HG03060 (cell line): Measurements from ENCODE around the gene MYEOV.

Experiments used
- ATAC-seq: cut with Tn5 transposase; IDR thresholded peaks from one replicate; pipeline ENCODE4 v1.9.1; 2021; ENCODE audit warnings: low read depth, moderate number of reproducible peaks; ENCODE audit not compliant: unreplicated experiment

MYEOV gene

GRCh38 chr11:69300120-69301060 is 6.4 kb downstream of the MYEOV start:
- no peak for ATAC-seq

- ATAC-seq = no peak
These were observed 7.1 kb downstream of the MYEOV start for GRCh38 chr11:69301081-69301454.

- no peak for ATAC-seq
These were observed 7.8 kb downstream of the MYEOV start for GRCh38 chr11:69301455-69302401.

GRCh38 chr11:69302447-69303020 is 8.6 kb downstream of the MYEOV start:
- ATAC-seq = no peak

DNA sequence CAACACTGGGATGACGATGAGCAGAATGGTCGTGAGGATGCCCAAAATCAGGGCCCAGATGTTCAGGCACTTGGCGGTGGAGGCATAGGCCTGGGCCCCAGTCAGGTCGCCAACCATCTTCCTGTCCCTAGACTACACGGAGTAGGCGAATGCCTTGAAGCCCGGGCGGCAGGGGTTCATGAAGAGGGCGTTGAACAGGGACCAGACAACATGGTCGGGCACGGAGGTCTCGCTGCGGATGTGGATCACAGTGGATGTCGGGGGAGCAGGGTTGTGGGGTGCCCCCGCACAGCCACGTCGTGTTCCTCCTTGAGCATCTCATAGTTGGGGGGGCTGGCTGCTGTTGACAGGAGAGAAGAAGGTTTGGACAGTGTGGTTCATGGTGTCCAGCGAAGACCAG is 9.5 kb downstream of the MYEOV start:
- no peak for ATAC-seq

DNA sequence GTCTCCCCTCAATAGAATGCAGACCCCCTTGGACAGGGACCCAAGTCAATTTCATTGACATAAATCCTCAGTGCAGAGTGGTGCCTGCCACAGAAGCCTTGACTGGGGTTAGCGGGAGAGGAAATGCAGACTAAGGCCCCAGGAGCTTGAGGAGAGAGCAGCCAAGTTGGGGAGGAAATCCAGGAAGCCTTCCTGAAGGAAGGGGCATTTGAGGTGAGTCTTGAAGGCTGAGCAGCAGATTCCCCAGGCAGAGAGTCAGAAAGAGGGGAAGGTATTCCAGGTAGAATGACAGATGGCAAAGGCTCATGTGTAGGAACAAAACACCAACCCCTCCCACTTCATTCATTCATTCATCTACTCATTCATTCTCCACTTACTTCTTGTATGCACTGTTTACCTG is 10.3 kb downstream of the MYEOV start:
- ATAC-seq = no peak

DNA sequence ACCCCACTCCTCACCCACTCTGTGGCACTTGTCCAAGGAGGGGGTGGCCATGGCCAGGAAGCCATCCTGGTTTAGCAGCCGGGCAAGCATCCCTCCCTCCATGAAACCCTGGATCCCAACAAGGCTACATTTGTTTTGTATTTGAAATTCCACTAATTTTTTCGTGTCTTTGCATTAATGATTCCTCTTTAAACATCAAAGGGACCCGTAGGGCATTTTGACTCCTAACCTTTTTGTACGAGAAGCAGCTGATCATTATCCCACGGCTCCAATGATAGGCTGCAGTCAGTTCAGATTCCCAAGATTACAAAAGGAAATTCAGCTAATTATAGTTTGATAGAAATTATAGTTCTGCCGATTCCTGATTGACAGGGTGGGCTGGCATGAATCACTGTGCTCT is 10.7 kb downstream of the MYEOV start:
- ATAC-seq = no peak

DNA sequence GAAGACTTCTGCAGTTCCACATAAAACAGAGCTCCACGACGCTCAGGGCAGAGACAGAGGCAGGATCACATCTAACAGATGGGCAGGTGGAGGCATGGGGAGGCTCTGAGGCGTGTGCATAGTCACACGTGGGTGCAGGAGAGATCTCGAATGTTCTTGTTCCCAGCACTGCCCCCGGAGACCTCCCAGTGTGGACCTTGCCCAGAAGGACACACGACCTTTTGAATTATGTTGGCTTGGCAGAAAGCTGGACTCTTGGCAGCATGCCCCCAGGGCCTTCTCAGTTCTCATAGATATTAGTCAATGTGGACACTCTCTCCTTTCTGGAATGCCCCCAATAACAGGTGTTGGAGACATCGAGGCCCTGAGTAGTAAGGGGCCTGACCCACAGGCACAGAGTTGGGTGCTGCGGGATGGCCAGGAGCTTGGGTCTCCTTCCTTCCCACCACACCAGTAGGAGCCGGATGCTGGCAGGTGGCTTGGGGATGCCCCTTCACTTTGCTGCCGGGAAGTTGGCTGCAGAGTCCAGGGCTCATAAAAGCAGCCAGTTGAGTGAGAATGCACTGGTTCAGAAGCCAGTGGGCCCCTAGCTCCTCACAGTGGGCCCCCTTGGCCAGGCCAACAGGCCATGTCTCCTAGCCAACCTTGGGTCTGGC is 12.1 kb downstream of the MYEOV start:
- ATAC-seq = no peak

GRCh38 chr11:69306821-69307220 is 12.9 kb downstream of the MYEOV start:
- no peak for ATAC-seq

GRCh38 chr11:69307421-69307820 is 13.5 kb downstream of the MYEOV start:
- no peak for ATAC-seq

GRCh38 chr11:69307871-69308431 is 14.0 kb downstream of the MYEOV start:
- ATAC-seq = no peak

DNA sequence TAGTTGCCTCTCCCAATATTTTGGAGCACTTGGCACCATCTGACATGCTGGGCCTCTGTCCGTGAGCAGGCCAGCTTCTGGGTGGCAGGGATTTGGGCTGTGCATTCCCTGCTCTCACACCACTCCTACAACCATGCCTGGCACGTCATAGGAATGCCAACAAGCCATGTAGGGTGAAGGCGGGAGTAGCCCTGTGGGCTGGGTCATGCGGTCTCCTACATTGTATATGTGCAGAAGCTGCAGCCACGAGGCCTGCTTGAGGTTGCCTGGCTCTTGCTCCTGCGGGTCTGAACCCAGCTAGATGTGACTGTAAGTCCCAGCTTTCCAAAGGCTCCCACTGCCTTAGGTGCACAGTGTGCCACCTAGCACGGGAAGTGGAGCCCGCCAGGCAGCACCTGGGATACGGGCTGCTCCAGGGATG is 14.5 kb downstream of the MYEOV start:
- ATAC-seq = no peak

- no peak for ATAC-seq
These were observed 15.1 kb downstream of the MYEOV start for GRCh38 chr11:69308936-69309615.

DNA sequence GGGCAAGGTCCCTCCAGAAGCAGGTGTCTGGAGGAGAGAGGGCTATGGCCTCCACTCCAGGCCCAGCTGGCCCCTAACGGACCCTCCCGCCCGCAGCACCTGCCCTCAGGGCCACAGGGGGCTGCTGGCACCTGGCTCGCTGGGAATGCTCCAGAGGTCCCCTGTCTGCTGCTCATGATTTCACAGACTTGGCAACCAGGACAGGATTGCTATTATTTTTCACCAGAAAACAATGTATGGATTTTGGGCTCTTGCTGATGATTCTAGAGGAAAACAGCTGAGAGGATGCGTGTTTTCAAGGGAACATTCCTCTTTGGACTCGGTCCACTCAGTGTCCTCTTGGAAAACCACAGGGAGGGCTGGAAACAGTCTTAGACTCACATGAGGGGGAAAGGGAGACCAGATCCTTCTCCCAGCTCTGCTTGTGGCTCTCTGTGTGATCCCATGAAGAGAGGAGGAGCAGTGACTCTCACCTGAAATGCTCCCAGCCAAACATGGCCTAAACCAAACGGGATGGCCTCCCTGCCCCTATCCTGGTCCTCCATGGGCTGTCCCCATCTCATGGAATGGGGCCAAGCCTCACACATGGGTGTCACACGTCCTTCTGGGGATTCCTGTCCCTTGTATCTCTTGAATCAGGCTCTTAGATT is 15.8 kb downstream of the MYEOV start:
- no peak for ATAC-seq

GRCh38 chr11:69310351-69310750 is 16.4 kb downstream of the MYEOV start:
- no peak for ATAC-seq

GRCh38 chr11:69310934-69311766 is 17.2 kb downstream of the MYEOV start:
- ATAC-seq = no peak

- no peak for ATAC-seq
These were observed 17.9 kb downstream of the MYEOV start for GRCh38 chr11:69311767-69312385.
